ENCODE measurements around the gene DDX5.

The DDX5 gene

GRCh38 chr17:64531955-64532371 lies 25.9 kb upstream of the DDX5 start:
- Mint-ChIP-seq H3K27ac (no peak overlapping the region), H3K4me3 (no peak overlapping the region), H3K9me3 (no peaks in the 10 kb centered on the region), H3K4me1 (ENCODE audit: low read depth) (no peaks in the 10 kb centered on the region), H3K27me3 (no peaks in the 10 kb centered on the region), H3K36me3 (ENCODE audit: low read depth) (peaks cover 85% of the 10 kb centered on the region)

- no peaks in the 10 kb centered on the region for H3K9me3 Mint-ChIP-seq
- H3K27me3 Mint-ChIP-seq = no peaks in the 10 kb centered on the region
- no peak overlapping the region for H3K27ac Mint-ChIP-seq
- H3K4me3 Mint-ChIP-seq = no peak overlapping the region
- H3K4me1 Mint-ChIP-seq (ENCODE audit: low read depth) = no peaks in the 10 kb centered on the region
- H3K36me3 Mint-ChIP-seq (ENCODE audit: low read depth) = peaks cover 84% of the 10 kb centered on the region
Measured at GRCh38 chr17:64529221-64529620, 23.1 kb upstream of the DDX5 start.

- Mint-ChIP-seq H3K4me3 (no peak overlapping the region), H3K9me3 (no peaks in the 10 kb centered on the region), H3K36me3 (ENCODE audit: low read depth) (peaks cover 80% of the 10 kb centered on the region), H3K27ac (no peak overlapping the region), H3K27me3 (no peaks in the 10 kb centered on the region), H3K4me1 (ENCODE audit: low read depth) (no peaks in the 10 kb centered on the region)
Measured at GRCh38 chr17:64527914-64528313, 21.8 kb upstream of the DDX5 start.

DNA sequence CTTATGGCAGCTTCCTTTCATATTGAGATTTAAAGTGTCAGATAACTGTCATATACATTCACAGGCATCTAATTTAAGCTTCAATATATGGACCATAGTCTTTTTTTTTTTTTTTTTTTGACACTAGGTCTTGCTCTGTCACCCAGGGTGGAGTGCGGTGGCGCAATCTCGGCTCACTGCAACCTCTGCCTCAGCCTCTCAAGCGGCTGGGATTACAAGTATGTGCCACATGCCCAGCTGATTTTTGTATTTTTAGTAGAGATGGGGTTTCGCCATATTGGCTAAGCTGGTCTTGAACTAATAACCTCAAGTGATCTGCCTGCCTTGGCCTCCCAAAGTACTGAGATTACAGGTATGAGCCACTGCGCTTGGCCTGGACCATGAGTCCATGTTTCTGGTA lies 14.3 kb upstream of the DDX5 start:
- H3K4me3 Mint-ChIP-seq = no peak overlapping the region
- no peak overlapping the region for H3K27ac Mint-ChIP-seq
- no peaks in the 10 kb centered on the region for H3K9me3 Mint-ChIP-seq
- H3K36me3 Mint-ChIP-seq (ENCODE audit: low read depth) = peaks cover 58% of the 10 kb centered on the region
- H3K4me1 Mint-ChIP-seq (ENCODE audit: low read depth) = peaks cover 8% of the 10 kb centered on the region
- H3K27me3 Mint-ChIP-seq = no peaks in the 10 kb centered on the region

GRCh38 chr17:64519601-64520000 lies 13.5 kb upstream of the DDX5 start:
- Mint-ChIP-seq H3K27me3 (no peaks in the 10 kb centered on the region), H3K27ac (no peak overlapping the region), H3K9me3 (no peaks in the 10 kb centered on the region), H3K4me1 (ENCODE audit: low read depth) (peaks cover 13% of the 10 kb centered on the region), H3K36me3 (ENCODE audit: low read depth) (peaks cover 62% of the 10 kb centered on the region), H3K4me3 (no peak overlapping the region)

DNA sequence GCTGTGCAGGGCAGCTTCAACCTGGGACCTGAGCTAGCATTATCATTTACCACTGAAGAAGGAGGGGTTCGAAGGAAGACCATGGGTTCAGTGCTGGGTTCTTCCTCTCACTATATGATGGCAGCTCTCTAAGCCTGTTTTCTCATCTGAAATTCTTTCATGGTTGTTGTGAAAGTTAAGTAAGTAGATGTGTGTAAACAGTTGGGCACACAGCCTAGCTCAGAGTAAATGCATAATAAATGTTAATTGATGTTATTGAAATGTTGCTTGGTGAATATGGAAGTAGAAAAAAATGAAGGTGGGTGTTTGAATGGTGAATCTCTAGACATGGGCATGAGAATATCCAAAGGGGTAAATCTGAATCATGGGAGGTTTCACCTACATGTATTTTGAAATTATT lies 9.7 kb upstream of the DDX5 start:
- Mint-ChIP-seq H3K27ac (peak overlapping the region; percentile 37), H3K9me3 (no peaks in the 10 kb centered on the region), H3K36me3 (ENCODE audit: low read depth) (peaks cover 65% of the 10 kb centered on the region), H3K27me3 (no peaks in the 10 kb centered on the region), H3K4me1 (ENCODE audit: low read depth) (peaks cover 16% of the 10 kb centered on the region), H3K4me3 (no peak overlapping the region)

DNA sequence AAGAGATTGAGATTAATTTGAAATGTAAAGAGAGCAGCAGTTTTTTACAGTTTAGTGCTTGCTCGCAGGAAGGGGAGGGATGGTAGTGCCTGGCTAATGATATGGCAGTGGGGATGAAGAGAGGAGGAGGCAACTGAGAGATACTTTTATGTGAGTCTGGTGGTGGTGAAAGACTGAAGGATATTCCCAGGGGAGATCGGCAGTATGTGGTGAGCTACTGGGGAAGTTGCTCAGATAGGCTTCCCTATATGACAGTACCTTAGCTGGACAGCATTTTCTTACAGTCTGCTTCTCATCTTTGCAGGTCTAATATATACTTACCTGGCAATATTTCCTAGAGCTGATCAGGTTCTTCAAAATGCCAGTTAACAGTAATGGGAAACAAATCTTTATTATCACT lies 9.3 kb upstream of the DDX5 start:
- no peaks in the 10 kb centered on the region for H3K27me3 Mint-ChIP-seq
- no peaks in the 10 kb centered on the region for H3K9me3 Mint-ChIP-seq
- H3K36me3 Mint-ChIP-seq (ENCODE audit: low read depth) = peaks cover 69% of the 10 kb centered on the region
- peak overlapping the region; percentile 6 for H3K27ac Mint-ChIP-seq
- peaks cover 16% of the 10 kb centered on the region for H3K4me1 Mint-ChIP-seq (ENCODE audit: low read depth)
- H3K4me3 Mint-ChIP-seq = no peak overlapping the region

- peaks cover 70% of the 10 kb centered on the region for H3K36me3 Mint-ChIP-seq (ENCODE audit: low read depth)
- no peaks in the 10 kb centered on the region for H3K9me3 Mint-ChIP-seq
- peaks cover 45% of the 10 kb centered on the region for H3K4me1 Mint-ChIP-seq (ENCODE audit: low read depth)
- peak overlapping the region; percentile 54 for H3K4me3 Mint-ChIP-seq
- H3K27ac Mint-ChIP-seq = no peak overlapping the region
- H3K27me3 Mint-ChIP-seq = no peaks in the 10 kb centered on the region
Measured at GRCh38 chr17:64509179-64509578, 3.1 kb upstream of the DDX5 start.

GRCh38 chr17:64508683-64509082 lies 2.6 kb upstream of the DDX5 start:
- no peaks in the 10 kb centered on the region for H3K9me3 Mint-ChIP-seq
- no peaks in the 10 kb centered on the region for H3K27me3 Mint-ChIP-seq
- peaks cover 50% of the 10 kb centered on the region for H3K4me1 Mint-ChIP-seq (ENCODE audit: low read depth)
- peak overlapping the region; percentile 100 for H3K4me3 Mint-ChIP-seq
- H3K27ac Mint-ChIP-seq = peak overlapping the region; percentile 61
- peaks cover 73% of the 10 kb centered on the region for H3K36me3 Mint-ChIP-seq (ENCODE audit: low read depth)

- Mint-ChIP-seq H3K4me1 (ENCODE audit: low read depth) (peaks cover 63% of the 10 kb centered on the region), H3K27me3 (no peaks in the 10 kb centered on the region), H3K9me3 (no peaks in the 10 kb centered on the region), H3K27ac (peak overlapping the region; percentile 100), H3K36me3 (ENCODE audit: low read depth) (peaks cover 73% of the 10 kb centered on the region), H3K4me3 (peak overlapping the region; percentile 100)
Measured at GRCh38 chr17:64507413-64507782, 1.3 kb upstream of the DDX5 start.

GRCh38 chr17:64506576-64507412 lies 705 bp upstream of the DDX5 start, which contains the start of gene CEP95:
TSS of gene CEP95 (plus strand) at chr17:64506977. CDS start at chr17:64507098, 121 bp downstream.
- H3K9me3 Mint-ChIP-seq = no peaks in the 10 kb centered on the region
- H3K4me3 Mint-ChIP-seq = peak within 1 kb of the TSS; percentile 100
- peaks cover 66% of the 10 kb centered on the region for H3K4me1 Mint-ChIP-seq (ENCODE audit: low read depth)
- H3K36me3 Mint-ChIP-seq (ENCODE audit: low read depth) = peaks cover 74% of the 10 kb centered on the region
- H3K27me3 Mint-ChIP-seq = no peaks in the 10 kb centered on the region
- H3K27ac Mint-ChIP-seq = peak within 1 kb of the TSS; percentile 100

DNA sequence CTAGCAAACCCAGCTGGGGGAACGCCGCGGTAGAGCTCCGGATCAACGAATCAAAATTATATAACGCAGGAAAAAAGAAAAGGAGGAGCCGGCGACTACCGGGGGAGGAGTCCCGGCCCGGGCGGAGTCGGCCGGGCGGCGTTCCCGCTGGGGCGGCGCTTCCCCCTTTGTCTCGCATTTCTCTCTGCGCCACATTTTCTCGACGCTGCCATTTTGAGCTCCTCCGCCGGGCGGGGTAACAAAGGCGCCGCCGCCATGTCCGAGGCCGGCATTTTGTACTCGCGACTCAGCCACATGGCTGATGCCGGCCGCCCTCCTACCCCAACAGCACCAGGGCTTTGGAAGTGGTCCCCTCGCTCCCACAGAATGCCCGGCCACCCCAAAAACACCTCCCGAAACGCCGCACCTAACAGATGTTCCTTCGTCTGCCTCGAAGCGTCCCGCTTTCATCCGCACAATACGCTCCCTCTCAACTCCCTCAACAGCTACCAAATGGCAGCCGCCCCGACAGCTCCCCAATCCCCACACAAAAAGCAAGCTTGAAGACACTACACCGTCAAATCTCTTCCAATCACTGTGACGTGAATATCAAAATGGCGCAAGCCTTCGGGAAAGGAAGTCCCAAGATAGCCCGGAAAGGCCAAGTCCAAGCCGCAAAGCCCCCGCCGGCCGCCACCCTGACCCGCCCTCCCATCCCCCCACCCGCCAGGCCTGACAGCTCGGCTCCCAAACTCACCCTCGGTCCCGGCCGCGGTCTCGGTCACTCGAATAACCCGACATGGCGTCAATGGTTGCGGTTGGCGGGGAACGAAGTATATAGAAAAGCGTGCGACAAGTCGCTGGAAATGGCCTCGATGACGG lies 519 bp downstream of the DDX5 start:
- Mint-ChIP-seq H3K4me3 (peak overlapping the region; percentile 100), H3K27me3 (no peaks in the 10 kb centered on the region), H3K9me3 (no peaks in the 10 kb centered on the region), H3K4me1 (ENCODE audit: low read depth) (peaks cover 77% of the 10 kb centered on the region), H3K36me3 (ENCODE audit: low read depth) (peaks cover 76% of the 10 kb centered on the region), H3K27ac (peak overlapping the region; percentile 100)

- peaks cover 76% of the 10 kb centered on the region for H3K36me3 Mint-ChIP-seq (ENCODE audit: low read depth)
- H3K4me1 Mint-ChIP-seq (ENCODE audit: low read depth) = peaks cover 85% of the 10 kb centered on the region
- H3K27ac Mint-ChIP-seq = peak overlapping the region; percentile 100
- no peaks in the 10 kb centered on the region for H3K27me3 Mint-ChIP-seq
- no peaks in the 10 kb centered on the region for H3K9me3 Mint-ChIP-seq
- H3K4me3 Mint-ChIP-seq = peak overlapping the region; percentile 100
Measured at GRCh38 chr17:64504769-64505339, 1.2 kb downstream of the DDX5 start.

DNA sequence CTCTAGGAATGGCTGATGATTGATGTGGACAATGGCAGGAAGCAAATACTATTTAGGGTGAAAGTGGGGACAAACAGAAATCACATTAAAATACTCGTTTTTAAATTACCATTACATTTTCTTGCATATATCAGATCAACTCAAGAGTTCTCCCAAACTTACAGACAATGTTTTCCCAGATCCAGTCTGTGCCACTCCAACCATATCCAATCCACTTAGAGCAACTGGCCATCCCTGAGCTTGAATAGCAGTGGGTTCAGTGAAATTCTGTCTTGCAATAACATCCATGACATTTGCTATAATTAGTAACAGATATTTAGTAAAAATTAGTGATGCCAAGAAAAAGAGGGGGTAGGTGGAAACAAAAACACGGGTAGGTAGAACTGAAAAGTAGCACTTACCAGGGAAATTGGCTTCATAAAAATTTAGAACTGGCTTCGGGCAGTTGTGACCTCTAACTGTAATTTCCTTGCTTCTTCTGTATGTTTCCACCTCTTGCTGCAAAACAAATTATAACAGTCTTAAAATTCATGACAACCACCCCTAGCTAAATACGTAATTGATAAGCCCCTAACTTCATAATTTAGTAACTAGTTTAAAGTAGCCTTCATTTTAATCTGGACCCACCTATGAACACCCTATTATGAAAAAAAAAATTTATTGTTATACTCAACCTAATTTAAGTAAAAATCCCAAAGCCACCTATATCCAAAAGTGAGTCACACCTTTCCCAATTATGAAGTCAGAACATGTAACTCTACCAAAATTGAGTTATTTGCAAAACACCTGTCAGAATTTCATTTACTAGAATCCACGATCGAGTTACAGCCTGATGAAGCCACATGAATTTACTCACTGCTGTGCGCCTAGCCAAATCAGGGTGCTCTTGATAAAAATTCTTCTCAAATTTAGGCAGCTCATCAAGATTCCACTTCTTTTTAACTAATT lies 2.0 kb downstream of the DDX5 start:
- Mint-ChIP-seq H3K4me3 (peak overlapping the region; percentile 100), H3K36me3 (ENCODE audit: low read depth) (peaks cover 77% of the 10 kb centered on the region), H3K27ac (peak overlapping the region; percentile 100), H3K27me3 (no peaks in the 10 kb centered on the region), H3K4me1 (ENCODE audit: low read depth) (peaks cover 86% of the 10 kb centered on the region), H3K9me3 (no peaks in the 10 kb centered on the region)

Measured in stimulated activated naive CD8-positive, alpha-beta T cell treated with anti-CD3 and anti-CD28 coated beads, Interleukin-15, Interleukin-2, amounts not matched to agents 100 ng/mL and 50 ng/mL, for 24 hours (primary cell).